Karpas-422 (cell line): ENCODE results near the gene HOXC11. TPM values are rescaled to one million over a fixed set of nuclear protein-coding genes. Genes with fewer than 3 reads are reported as not detected.

Experiments
- DNase-seq: peaks from one replicate; pipeline ENCODE4 v3.0.0-alpha.2; 2015
- H2AFZ ChIP-seq: fragments of 200-600 bp; sonication (generic); 2 replicates; pipeline ENCODE4 v1.6.1; 2014; ENCODE audit warnings: antibody characterized with exemption, low read length, mixed read lengths
- H3K27ac ChIP-seq: fragments of 200-600 bp; sonication (generic); 2 replicates; pipeline ENCODE4 v1.5.1; 2014; ENCODE audit warnings: mild to moderate bottlenecking, low read length, moderate library complexity
- H3K27me3 ChIP-seq: fragments of 200-600 bp; sonication (generic); 2 replicates; pipeline ENCODE4 v1.6.1; 2014; ENCODE audit warnings: low read length, mixed read lengths
- H3K36me3 ChIP-seq: fragments of 200-600 bp; sonication (generic); 2 replicates; pipeline ENCODE4 v1.6.1; 2014; ENCODE audit warnings: low read length, mixed read lengths; ENCODE audit not compliant: insufficient read depth
- H3K4me1 ChIP-seq: fragments of 200-600 bp; sonication (generic); 2 replicates; pipeline ENCODE4 v1.6.1; 2014; ENCODE audit warnings: mild to moderate bottlenecking, low read length, mixed read lengths
- H3K4me2 ChIP-seq: fragments of 200-600 bp; sonication (generic); 2 replicates; pipeline ENCODE4 v1.6.1; 2014; ENCODE audit warnings: low read length, low read depth, mild to moderate bottlenecking; ENCODE audit not compliant: poor library complexity, severe bottlenecking
- H3K4me3 ChIP-seq: fragments of 200-600 bp; sonication (generic); 2 replicates; pipeline ENCODE4 v1.5.1; 2014; ENCODE audit warnings: mild to moderate bottlenecking, antibody characterized with exemption, low read length, mixed read lengths
- H3K79me2 ChIP-seq: fragments of 200-600 bp; sonication (generic); 2 replicates; pipeline ENCODE4 v1.6.1; 2014; ENCODE audit warnings: mild to moderate bottlenecking, low read length, mixed read lengths
- H3K9ac ChIP-seq: fragments of 200-600 bp; sonication (generic); 2 replicates; pipeline ENCODE4 v1.6.0; 2014; ENCODE audit warnings: low read length
- H3K9me2 ChIP-seq: fragments of 200-600 bp; sonication (generic), shearing (Covaris generic); replicated peaks from 2 replicates; pipeline ENCODE4 v1.6.0; 2014; ENCODE audit warnings: mild to moderate bottlenecking, low read length, moderate library complexity; ENCODE audit not compliant: insufficient read depth
- H3K9me3 ChIP-seq: fragments of 300-700, 200-600 bp; sonication (generic); 2 replicates; pipeline ENCODE4 v1.6.1; 2014; ENCODE audit warnings: low read length, mixed read lengths
- H4K20me1 ChIP-seq: fragments of 200-600 bp; sonication (generic); 2 replicates; pipeline ENCODE4 v1.6.1; 2014; ENCODE audit warnings: mild to moderate bottlenecking, antibody characterized with exemption, low read length, low read depth; ENCODE audit not compliant: insufficient read depth
- total RNA-seq: library from RNA; depleted of rRNA; stranded (reverse); fragments of >200 nt; shearing (Covaris generic); gene quantifications from 2 replicates; pipeline ENCODE4 v1.2.3, GENCODE V29; 2014; ENCODE audit warnings: low replicate concordance

The HOXC11 gene
- total RNA-seq, 1 experiment from 2014 or later: not detected

DNA sequence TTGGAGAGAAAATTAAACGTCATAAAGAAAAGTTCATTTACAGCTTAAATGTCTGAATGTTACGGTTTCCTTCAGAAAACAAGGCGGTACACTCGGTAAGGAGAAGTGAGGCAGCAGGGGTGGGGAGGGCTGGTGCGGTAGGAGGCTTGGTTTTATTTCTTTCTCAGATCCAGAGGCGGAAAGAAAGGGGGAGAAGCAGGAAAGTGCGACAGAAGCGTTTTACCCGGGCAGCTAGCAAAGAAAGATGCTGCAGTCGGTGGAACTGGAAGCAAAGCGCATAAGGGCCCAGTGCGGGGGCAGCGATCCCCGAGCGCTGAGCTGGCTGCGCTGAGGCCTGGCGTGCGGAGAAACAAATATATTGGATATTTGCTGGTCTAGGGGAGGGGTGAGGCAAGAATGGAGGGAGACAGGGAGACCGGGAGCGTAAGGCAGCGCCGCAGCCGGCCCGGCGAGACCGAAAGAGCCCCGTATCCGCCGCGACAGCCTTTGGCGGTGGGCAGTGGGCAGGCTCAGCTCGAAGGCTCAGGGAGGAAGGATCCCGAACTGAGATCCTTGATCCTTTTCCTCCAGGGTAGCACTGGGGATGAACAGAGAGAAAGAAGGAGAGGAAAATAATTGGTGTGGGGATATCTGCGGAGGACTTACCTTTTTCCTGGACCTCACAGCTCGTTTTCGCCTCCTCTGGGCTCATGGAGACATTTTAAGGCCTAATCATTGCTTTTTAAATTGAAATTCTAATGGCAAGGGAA is 6.4 kb upstream of the HOXC11 start:
- DNase-seq: no peak
- Histone ChIP-seq H3K4me3 (no peak overlapping the region), H3K27ac (no peak overlapping the region), H3K9me2 (no peaks in the 10 kb centered on the region), H2AFZ (no peak overlapping the region), H4K20me1 (no peaks in the 10 kb centered on the region; the same call in 1 of the 2 replicates), H3K4me1 (peaks cover 11% of the 10 kb centered on the region), H3K79me2 (no peaks in the 10 kb centered on the region), H3K4me2 (no peak overlapping the region), H3K27me3 (no peaks in the 10 kb centered on the region), H3K9ac (no peak overlapping the region), H3K36me3 (no peaks in the 10 kb centered on the region), H3K9me3 (no peaks in the 10 kb centered on the region)

DNA sequence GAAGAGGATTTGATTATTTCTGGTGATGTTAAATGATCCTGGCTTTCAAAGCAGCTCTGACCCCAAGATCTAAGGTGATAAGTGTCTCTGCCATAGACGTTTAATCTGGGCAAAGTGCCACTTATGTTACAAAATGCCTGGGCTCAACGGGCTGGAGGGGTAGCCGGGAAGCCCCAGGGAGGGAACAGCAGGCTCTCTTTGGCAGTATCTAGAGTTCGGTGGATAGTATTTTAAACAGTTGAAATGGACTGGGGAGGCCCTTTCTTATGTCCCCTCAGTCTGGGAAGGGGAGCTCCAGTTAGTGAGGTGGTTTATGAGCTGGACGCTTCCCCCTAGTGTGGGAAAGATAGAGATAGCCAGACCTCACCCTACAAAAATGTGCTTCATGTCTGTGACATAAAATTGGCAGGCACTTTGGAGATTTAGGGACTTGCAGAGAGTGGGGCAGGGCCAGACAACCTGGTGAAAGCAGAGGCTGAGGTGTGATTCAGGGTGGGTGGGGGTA is 5.5 kb upstream of the HOXC11 start:
- Histone ChIP-seq H3K4me3 (no peak overlapping the region), H4K20me1 (no peaks in the 10 kb centered on the region), H3K9me2 (no peaks in the 10 kb centered on the region), H3K36me3 (no peaks in the 10 kb centered on the region), H3K4me1 (peaks cover 11% of the 10 kb centered on the region), H3K4me2 (no peak overlapping the region), H3K27me3 (no peaks in the 10 kb centered on the region), H3K27ac (no peak overlapping the region), H3K79me2 (no peaks in the 10 kb centered on the region), H3K9me3 (no peaks in the 10 kb centered on the region), H2AFZ (no peak overlapping the region), H3K9ac (no peak overlapping the region)
- no peak for DNase-seq

GRCh38 chr12:53968214-53969127 is 4.5 kb upstream of the HOXC11 start:
- H3K27me3 ChIP-seq: no peaks in the 10 kb centered on the region
- peaks cover 11% of the 10 kb centered on the region for H3K4me1 ChIP-seq
- no peaks in the 10 kb centered on the region for H3K36me3 ChIP-seq
- no peak overlapping the region for H3K9ac ChIP-seq
- no peak overlapping the region for H2AFZ ChIP-seq
- no peak for DNase-seq
- no peak overlapping the region for H3K4me2 ChIP-seq
- H3K4me3 ChIP-seq: no peak overlapping the region
- no peaks in the 10 kb centered on the region for H3K9me3 ChIP-seq
- H4K20me1 ChIP-seq: no peaks in the 10 kb centered on the region
- no peaks in the 10 kb centered on the region for H3K9me2 ChIP-seq
- H3K79me2 ChIP-seq: no peaks in the 10 kb centered on the region
- no peak overlapping the region for H3K27ac ChIP-seq

GRCh38 chr12:53969588-53970259 is 3.2 kb upstream of the HOXC11 start:
- Histone ChIP-seq H3K9me2 (no peaks in the 10 kb centered on the region), H3K27me3 (no peaks in the 10 kb centered on the region), H3K4me3 (no peak overlapping the region), H3K9ac (no peak overlapping the region), H3K4me2 (no peak overlapping the region), H3K9me3 (no peaks in the 10 kb centered on the region), H4K20me1 (no peaks in the 10 kb centered on the region), H3K36me3 (no peaks in the 10 kb centered on the region), H3K27ac (no peak overlapping the region), H3K4me1 (peaks cover 16% of the 10 kb centered on the region), H3K79me2 (no peaks in the 10 kb centered on the region), H2AFZ (no peak overlapping the region)
- DNase-seq: no peak

- no peaks in the 10 kb centered on the region for H3K9me3 ChIP-seq
- H4K20me1 ChIP-seq: no peaks in the 10 kb centered on the region
- no peaks in the 10 kb centered on the region for H3K79me2 ChIP-seq
- H3K4me3 ChIP-seq: no peak overlapping the region
- DNase-seq: no peak
- no peak overlapping the region for H3K27ac ChIP-seq
- H3K4me2 ChIP-seq: no peak overlapping the region
- H3K9me2 ChIP-seq: no peaks in the 10 kb centered on the region
- H3K9ac ChIP-seq: no peak overlapping the region
- peaks cover 17% of the 10 kb centered on the region for H3K4me1 ChIP-seq
- H3K36me3 ChIP-seq: no peaks in the 10 kb centered on the region
- no peaks in the 10 kb centered on the region for H3K27me3 ChIP-seq
- H2AFZ ChIP-seq: no peak overlapping the region
These were observed 2.5 kb upstream of the HOXC11 start for GRCh38 chr12:53970451-53970850.

DNA sequence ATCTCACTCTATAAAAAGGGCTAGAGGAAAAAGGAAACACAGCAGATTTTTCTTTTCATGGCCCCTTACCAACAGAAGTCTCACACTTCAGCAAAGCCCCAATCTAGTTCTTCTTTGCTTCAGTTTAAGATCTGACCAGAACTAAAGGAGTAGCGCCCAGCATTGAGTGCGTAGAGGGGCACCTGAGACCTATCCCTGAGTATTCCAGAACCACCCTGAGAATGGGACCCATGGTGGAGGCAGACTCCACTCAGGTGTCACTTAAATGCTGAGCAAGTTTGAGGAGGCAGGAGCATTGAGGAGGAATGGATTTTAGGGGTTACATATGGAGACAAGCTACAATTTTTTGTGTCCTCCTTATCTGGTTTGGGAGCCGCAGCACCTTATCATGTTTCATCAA is 1.8 kb upstream of the HOXC11 start:
- no peak overlapping the region for H3K27ac ChIP-seq
- H4K20me1 ChIP-seq: no peaks in the 10 kb centered on the region
- DNase-seq: no peak
- no peaks in the 10 kb centered on the region for H3K27me3 ChIP-seq
- no peak overlapping the region for H2AFZ ChIP-seq
- H3K9ac ChIP-seq: no peak overlapping the region
- H3K4me3 ChIP-seq: no peak overlapping the region
- no peaks in the 10 kb centered on the region for H3K9me2 ChIP-seq
- no peaks in the 10 kb centered on the region for H3K36me3 ChIP-seq
- H3K4me1 ChIP-seq: peaks cover 18% of the 10 kb centered on the region
- H3K4me2 ChIP-seq: no peak overlapping the region
- no peaks in the 10 kb centered on the region for H3K79me2 ChIP-seq
- no peaks in the 10 kb centered on the region for H3K9me3 ChIP-seq

- no peak overlapping the region for H3K4me2 ChIP-seq
- no peaks in the 10 kb centered on the region for H3K9me3 ChIP-seq
- H3K4me1 ChIP-seq: peaks cover 18% of the 10 kb centered on the region
- H4K20me1 ChIP-seq: no peaks in the 10 kb centered on the region
- H3K4me3 ChIP-seq: no peak overlapping the region
- H3K27me3 ChIP-seq: no peaks in the 10 kb centered on the region
- no peaks in the 10 kb centered on the region for H3K79me2 ChIP-seq
- H3K36me3 ChIP-seq: no peaks in the 10 kb centered on the region
- DNase-seq: no peak
- no peak overlapping the region for H3K27ac ChIP-seq
- H3K9me2 ChIP-seq: no peaks in the 10 kb centered on the region
- no peak overlapping the region for H2AFZ ChIP-seq
- no peak overlapping the region for H3K9ac ChIP-seq
These were observed 1.2 kb upstream of the HOXC11 start for GRCh38 chr12:53971686-53972085.
